Measurements from ENCODE around the gene CD38.
"Not testable (repeated sequence)": the region's sequence is repeated elsewhere in the genome, so short reads cannot be mapped to it uniquely, and the experiment has no call there.

Gene CD38

GRCh38 chr4:15778289-15779241 is at the start of gene CD38:
Gene CD38 (plus strand): TSS chr4:15778328. CDS start chr4:15778415, 87 bp downstream.
- DNase-seq, result peak; percentile 46

GRCh38 chr4:15729910-15730533 is 48.1 kb upstream of the CD38 start:
- no peak for DNase-seq

GRCh38 chr4:15733061-15733460 is 45.1 kb upstream of the CD38 start:
- DNase-seq, result not testable (repeated sequence)

DNA sequence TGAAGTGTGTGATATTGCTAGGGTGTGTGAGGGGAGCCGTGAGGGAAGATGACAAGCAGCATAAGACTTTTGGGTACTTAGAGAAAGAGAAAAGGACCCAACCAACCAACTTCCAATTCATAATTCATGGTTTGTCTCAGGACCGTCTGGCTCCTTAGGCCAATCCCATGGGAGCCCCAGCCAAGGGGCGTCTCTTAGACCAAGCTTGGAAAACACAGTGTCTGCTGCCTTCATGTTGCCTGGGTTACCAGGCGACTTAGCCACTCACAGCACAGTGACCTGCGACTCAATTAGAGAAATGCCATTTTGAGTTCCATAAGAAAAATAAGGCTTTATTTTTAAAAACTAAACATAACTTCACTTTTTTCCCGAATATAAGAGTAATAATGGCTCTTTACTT is 42.6 kb upstream of the CD38 start:
- DNase-seq, result no peak

GRCh38 chr4:15736514-15737050 is 41.5 kb upstream of the CD38 start:
- DNase-seq, result no peak

- no peak for DNase-seq
Measured at GRCh38 chr4:15737255-15737654, 40.9 kb upstream of the CD38 start.

DNA sequence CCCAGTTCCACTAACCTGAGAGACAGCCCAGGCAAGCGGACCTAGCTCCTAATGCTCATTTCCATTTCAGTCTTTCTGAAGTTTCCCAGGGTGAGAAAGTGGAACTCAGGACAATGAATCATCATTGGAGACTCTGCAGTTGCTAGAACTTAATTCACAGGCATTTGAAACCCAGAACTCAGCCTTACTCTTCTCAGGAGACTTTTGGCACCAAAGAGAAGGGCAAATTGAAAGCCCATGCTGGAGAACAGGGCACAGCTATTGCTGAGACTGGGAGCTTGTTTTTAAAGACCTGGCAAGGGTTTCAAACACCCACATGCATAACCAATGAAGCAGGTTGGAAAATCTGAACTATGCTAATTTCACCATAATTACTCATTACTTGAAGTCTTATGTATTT is 39.3 kb upstream of the CD38 start:
- DNase-seq, result no peak

DNA sequence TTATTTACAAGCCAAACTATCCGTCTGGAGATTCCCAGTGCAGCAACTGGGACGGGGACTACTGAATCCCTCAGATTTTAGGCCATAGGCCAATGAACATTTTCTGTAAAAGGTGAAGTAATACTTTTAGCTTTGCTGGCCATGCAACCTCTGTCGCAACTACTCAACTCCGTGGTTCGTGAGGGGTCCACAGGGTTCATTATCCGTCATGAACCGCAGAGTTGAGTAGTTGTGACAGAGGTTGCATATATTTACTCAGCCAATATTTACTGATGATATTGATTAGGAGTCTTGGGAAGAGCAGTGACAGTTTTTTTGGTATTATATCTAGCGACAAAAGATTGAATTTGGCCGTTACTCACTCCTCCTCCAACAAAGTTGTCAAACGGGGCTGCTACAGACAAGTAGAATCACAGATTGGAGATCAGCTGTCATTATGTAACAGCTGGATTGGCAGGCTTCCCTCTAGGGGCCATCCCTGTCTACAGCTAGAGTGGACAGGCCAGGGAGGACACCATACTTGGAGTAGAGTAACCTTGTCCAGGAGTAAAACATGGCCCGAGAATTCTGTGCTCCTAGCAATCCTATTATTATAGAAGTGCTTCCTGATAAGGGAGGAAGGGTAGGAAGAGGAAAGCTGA is 37.2 kb upstream of the CD38 start:
- DNase-seq, result no peak

GRCh38 chr4:15742083-15742582 is 36.0 kb upstream of the CD38 start:
- no peak for DNase-seq

- DNase-seq, result no peak
Measured at GRCh38 chr4:15742637-15743036, 35.5 kb upstream of the CD38 start.

DNA sequence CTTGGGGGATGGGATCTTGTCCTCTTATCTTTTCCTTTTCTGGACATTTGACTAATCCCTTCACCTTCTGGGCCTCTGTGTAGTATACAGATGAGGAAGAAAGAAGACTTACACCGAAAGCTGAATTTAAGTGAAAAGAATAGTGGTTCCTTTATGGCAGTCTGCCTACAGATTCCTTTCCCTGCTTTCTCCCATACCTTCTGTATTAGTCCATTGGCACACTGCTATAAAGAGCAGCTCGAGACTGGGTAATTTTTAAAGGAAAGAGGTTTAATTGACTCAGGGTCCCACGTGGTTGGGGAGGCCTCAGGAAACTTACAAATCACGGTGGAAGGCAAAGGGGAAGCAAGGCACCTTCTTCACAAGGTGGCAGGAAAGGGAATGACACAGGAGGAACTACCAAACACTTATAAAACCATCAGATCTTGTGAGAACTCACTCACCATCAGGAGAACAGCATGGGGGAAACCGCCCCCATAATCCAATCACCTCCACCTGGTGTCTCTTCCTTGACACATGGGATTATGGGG is 34.0 kb upstream of the CD38 start:
- DNase-seq, result no peak

GRCh38 chr4:15746110-15746509 is 32.0 kb upstream of the CD38 start:
- no peak for DNase-seq

GRCh38 chr4:15749001-15749400 is 29.1 kb upstream of the CD38 start:
- DNase-seq, result no peak

DNA sequence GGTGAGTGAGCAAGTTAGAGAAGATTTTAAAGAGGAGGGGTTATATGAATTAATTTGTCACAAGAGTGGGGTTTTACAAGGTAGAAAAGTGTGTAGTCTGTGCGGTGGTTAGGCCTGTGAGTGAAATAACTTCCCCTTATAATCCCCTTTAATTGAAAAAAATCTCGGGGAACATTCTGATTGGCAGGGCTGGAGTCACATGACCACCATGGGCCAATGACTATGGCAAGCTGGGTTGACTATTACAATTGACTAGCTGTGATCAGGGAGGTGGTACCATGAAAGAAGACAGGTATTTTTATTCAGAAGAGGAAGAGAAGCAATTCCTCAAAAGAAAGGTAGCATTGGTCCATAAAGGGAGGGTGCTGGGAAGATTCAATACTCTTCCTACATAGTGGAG is 27.0 kb upstream of the CD38 start:
- DNase-seq, result no peak

DNA sequence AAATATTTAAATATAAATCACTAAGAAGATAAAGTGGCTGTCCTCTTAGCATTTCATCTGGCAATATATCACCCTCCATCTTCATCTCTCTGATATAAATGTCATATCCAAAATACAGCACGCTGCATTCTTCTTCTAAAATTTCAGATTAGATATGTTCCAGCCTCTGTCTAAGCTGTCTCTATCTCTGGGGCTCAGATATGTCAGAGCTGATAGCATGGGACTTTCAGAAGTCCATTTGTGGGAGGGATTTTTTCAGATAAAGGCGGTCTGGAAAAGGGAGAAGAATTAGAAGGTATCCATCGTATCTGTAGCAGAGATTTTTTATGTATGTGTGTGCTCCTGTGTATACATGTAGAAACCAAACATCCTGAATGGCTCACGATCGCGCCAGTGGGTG is 25.0 kb upstream of the CD38 start:
- DNase-seq, result no peak

- DNase-seq, result peak; percentile 29
Measured at GRCh38 chr4:15753786-15754185, 24.3 kb upstream of the CD38 start.

DNA sequence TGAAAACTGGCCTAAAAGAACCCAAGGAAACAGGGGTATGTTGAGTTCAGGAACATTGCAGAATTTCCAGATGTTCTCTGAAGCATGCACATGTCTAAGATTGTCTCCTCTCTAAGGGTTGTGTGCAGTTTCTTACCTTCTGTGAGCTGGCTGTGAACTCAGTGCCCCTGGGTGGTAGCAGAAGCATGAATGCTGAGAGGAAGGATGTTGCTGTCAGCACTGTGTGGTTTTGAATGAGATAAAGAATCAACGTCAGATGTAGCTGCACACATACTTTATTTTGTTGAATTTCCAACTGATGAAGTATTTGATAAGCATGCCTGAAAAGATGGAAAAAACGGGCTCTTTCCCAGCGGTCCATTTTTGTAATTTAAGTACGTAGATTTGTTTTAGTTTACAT is 23.8 kb upstream of the CD38 start:
- DNase-seq, result no peak

DNA sequence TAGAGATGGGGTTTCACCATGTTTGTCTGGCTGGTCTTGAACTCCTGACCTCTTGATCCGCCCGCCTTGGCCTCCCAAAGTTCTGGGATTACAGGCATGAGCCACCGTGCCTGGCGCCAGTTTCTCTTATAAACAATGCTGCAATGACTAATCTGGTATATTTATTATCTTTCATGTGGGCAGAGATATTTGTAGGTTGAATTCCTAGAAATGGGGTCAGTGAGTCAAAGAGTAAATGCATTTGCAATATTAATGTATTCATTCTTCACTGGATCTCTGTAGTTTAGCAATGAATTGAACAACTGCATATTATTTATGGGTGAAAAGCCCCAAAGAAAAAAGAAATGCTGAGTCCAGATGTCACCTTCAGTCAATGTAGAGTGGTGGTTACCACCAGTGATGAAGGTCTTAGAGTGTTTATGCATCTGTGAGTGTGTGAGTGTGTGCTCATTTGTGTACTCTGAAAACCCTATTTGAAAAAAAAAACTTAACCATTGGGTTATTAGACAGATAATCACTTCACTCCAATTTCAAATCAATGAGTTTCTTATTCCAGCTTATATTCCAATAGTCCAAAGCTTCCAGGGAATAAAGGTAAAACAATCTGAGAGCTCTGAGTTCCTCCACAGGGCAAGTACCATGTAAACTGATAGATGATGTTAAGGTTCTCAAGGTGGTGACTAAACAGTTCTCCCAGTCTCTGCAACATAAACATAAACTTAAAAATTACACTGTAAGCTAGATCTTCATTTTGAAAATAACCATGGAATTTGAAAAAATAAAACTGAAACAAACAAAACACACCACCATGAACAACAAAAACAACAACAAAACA is 22.6 kb upstream of the CD38 start:
- DNase-seq, result no peak

DNA sequence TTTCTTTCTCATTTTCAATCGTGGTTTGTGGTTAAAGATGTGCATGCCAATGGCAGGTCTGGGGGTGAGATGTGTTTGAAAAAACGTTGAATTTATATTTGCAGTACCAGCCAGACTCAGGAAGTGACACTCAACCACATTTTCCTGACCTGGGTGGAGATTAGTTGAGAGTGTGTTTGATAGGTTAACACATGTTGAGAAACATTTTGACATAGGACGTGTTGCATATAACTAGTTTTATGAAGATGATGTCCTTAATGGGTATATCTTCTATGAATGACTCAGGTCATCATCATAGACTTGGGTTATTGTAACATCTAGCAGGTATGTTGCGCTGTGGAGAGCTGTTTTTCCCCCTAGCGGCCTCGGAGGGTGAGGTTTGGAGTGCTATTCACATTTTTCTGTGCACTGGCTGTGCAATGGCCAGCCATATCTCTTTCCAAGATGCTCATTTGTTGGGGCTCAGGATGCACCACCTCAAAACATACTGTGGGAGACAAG is 21.7 kb upstream of the CD38 start:
- DNase-seq, result no peak

GRCh38 chr4:15757054-15757453 is 21.1 kb upstream of the CD38 start:
- no peak for DNase-seq

GRCh38 chr4:15758294-15758693 is 19.8 kb upstream of the CD38 start:
- no peak for DNase-seq

DNA sequence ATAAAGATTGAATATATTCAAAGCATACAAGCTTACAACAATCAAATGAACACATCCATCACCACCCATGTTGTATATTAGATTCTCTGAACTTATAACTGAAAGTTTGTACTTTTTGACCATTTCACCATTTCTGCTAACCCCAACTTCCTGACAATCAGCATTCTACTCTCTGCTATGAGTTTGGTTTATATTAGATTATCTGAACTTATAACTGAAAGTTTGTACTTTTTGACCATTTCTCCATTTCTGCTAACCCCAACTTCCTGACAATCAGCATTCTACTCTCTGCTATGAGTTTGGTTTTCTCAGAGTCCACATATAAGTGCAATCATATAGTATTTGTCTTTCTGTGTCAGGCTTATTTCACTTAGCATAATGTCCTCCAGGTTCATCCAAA is 15.7 kb upstream of the CD38 start:
- DNase-seq, result not testable (repeated sequence)
